Lung (tissue), 12 donors: Measurements from ENCODE around the gene LYPD6. TPM values are rescaled to one million over a fixed set of nuclear protein-coding genes. Genes with fewer than 3 reads are reported as not detected.

Source experiments
- ATAC-seq: fragments of 200-7000 bp; cut with Tn5 transposase; one replicate; pipeline ENCODE4 v1.9.1; 2020; ENCODE audit warnings: moderate number of reproducible peaks; ENCODE audit not compliant: insufficient read depth, low FRiP score
- DNase-seq, 3 donors: peaks; one replicate each; pipeline ENCODE4 v3.0.0-alpha.2; 2013 to 2017
- H3K27ac ChIP-seq, 2 donors: one replicate each; pipeline ENCODE4 v1.5.1; 2013; ENCODE audit warnings: mild to moderate bottlenecking in 2 of 2, moderate library complexity in 2 of 2, control low read depth in 1 of 2, inconsistent platforms in 1 of 2, low read depth in 1 of 2, low read length in 1 of 2
- H3K27me3 ChIP-seq, 3 donors: one replicate each; pipeline ENCODE4 v1.5.1; 2013; ENCODE audit warnings: low read length in 2 of 3; ENCODE audit not compliant: control insufficient read depth in 3 of 3, insufficient read depth in 3 of 3
- H3K36me3 ChIP-seq, 4 donors: one replicate each; pipeline ENCODE4 v1.5.1; 2013; ENCODE audit warnings: low read length in 4 of 4, mild to moderate bottlenecking in 1 of 4, moderate library complexity in 1 of 4; ENCODE audit not compliant: control insufficient read depth in 4 of 4, insufficient read depth in 4 of 4
- H3K4me1 ChIP-seq, 5 donors: one replicate each; pipeline ENCODE4 v1.5.1; 2013; ENCODE audit warnings: low read length in 5 of 5, mild to moderate bottlenecking in 2 of 5, moderate library complexity in 1 of 5; ENCODE audit not compliant: control insufficient read depth in 5 of 5, insufficient read depth in 5 of 5
- H3K4me3 ChIP-seq: one replicate; pipeline ENCODE4 v1.5.1; 2013; ENCODE audit warnings: mild to moderate bottlenecking, control low read depth, moderate library complexity
- H3K9ac ChIP-seq, 2 donors: one replicate each; pipeline ENCODE4 v1.5.1; 2013; ENCODE audit warnings: low read length in 2 of 2, control low read depth in 1 of 2; ENCODE audit not compliant: insufficient read depth in 1 of 2
- H3K9me3 ChIP-seq, 4 donors: one replicate each; pipeline ENCODE4 v1.5.1; 2013; ENCODE audit warnings: low read length in 3 of 4, mild to moderate bottlenecking in 1 of 4, moderate library complexity in 1 of 4; ENCODE audit not compliant: control insufficient read depth in 4 of 4, insufficient read depth in 3 of 4
- CTCF ChIP-seq: IDR thresholded peaks from 2 replicates; pipeline ENCODE4 v1.5.1; 2012; ENCODE audit warnings: mild to moderate bottlenecking; ENCODE audit errors: control extremely low read depth, extremely low read depth
- WGBS, 2 donors: extraction: QIAGEN DNeasy Blood & Tissue Kit; methylation state at CpG; one replicate each; pipeline ENCODE4 v1.1.7; 2013; 5-methylcytosine and 5-hydroxymethylcytosine counted together
- polyA plus RNA-seq, 2 donors: library from polyadenylated mRNA; stranded (reverse); fragments of 200-250 nt; gene quantifications; one replicate each; pipeline ENCODE4 v1.2.1, GENCODE V29; 2013
- total RNA-seq, 2 donors: library from RNA; depleted of rRNA in 1 of 2; stranded (reverse); fragments of >200 nt in 1 of 2; gene quantifications; one replicate each; pipeline ENCODE4 v1.2.1, GENCODE V29; 2014 to 2021
- donor health status: control.
- donor health status: control.
- donor health status: Bipolar disorder and iron deficiency.
- donor health status: healthy.
- donor health status: DM: yes; HTN: yes; CAD: no.

Gene LYPD6
- total and polyA plus RNA-seq, 4 donors: 0.16 to 6.3 (median 0.48) TPM

GRCh38 chr2:149472413-149472812 is 142.0 kb downstream of the LYPD6 start:
- peaks cover 0 to 15% (median 4%) of the 10 kb centered on the region in 4 donors for H3K36me3 ChIP-seq
- DNase-seq: no peak
- no peak overlapping the region for H3K9ac ChIP-seq
- peaks cover 0 to 23% (median 0%) of the 10 kb centered on the region in 3 donors for H3K27me3 ChIP-seq
- no peak for ATAC-seq
- H3K4me3 ChIP-seq: no peak overlapping the region
- 90 to 93% methylated on average over 2 of the region's 2 CpGs for WGBS, 2 donors
- no peak for TF ChIP-seq CTCF
- H3K9me3 ChIP-seq: peaks cover 0 to 3% (median 0%) of the 10 kb centered on the region in 4 donors
- peaks cover 0 to 24% (median 5%) of the 10 kb centered on the region in 5 donors for H3K4me1 ChIP-seq
- no peak overlapping the region for H3K27ac ChIP-seq

- peaks cover 0 to 18% (median 2%) of the 10 kb centered on the region in 5 donors for H3K4me1 ChIP-seq
- H3K9ac ChIP-seq: no peak overlapping the region
- DNase-seq (no peak), ATAC-seq (no peak)
- no peak overlapping the region for H3K27ac ChIP-seq
- H3K36me3 ChIP-seq: peaks cover 0 to 15% (median 4%) of the 10 kb centered on the region in 4 donors
- H3K27me3 ChIP-seq: peaks cover 0 to 23% (median 0%) of the 10 kb centered on the region in 3 donors
- WGBS, 2 donors: 75 to 96% methylated on average over 1 of the region's 1 CpG
- H3K9me3 ChIP-seq: peaks cover 0 to 3% (median 0%) of the 10 kb centered on the region in 4 donors
- H3K4me3 ChIP-seq: no peak overlapping the region
- no peak for TF ChIP-seq CTCF
Observed at GRCh38 chr2:149473068-149473467, 142.7 kb downstream of the LYPD6 start.

GRCh38 chr2:149473521-149473920 is 143.1 kb downstream of the LYPD6 start:
- H3K27me3 ChIP-seq: peaks cover 0 to 21% (median 0%) of the 10 kb centered on the region in 3 donors
- H3K9me3 ChIP-seq: peaks cover 0 to 3% (median 0%) of the 10 kb centered on the region in 4 donors
- H3K36me3 ChIP-seq: peaks cover 0 to 15% (median 4%) of the 10 kb centered on the region in 4 donors
- DNase-seq (no peak), ATAC-seq (no peak)
- H3K4me1 ChIP-seq: peaks cover 0 to 13% (median 0%) of the 10 kb centered on the region in 5 donors
- no peak overlapping the region for H3K9ac ChIP-seq
- no peak overlapping the region for H3K4me3 ChIP-seq
- no peak for TF ChIP-seq CTCF
- H3K27ac ChIP-seq: no peak overlapping the region
